Sciatic nerve (tissue), 2 donors: ENCODE results near the gene NMBR. TPM values are rescaled to one million over a fixed set of nuclear protein-coding genes. Genes with fewer than 3 reads are reported as not detected.
"Not testable (repeated sequence)": the region's sequence is repeated elsewhere in the genome, so short reads cannot be mapped to it uniquely, and the experiment has no call there.

ENCODE experiments used
- ATAC-seq: fragments of 200-7000 bp; cut with Tn5 transposase; one replicate; pipeline ENCODE4 v1.9.1; 2020; ENCODE audit warnings: mild to moderate bottlenecking, moderate library complexity
- DNase-seq: peaks from one replicate; pipeline ENCODE4 v3.0.0-alpha.2; 2020; ENCODE audit warnings: low spot score
- intact Hi-C: fragments of 100-400 bp; cut with DNase I; formaldehyde crosslinking; loops from one replicate; pipeline ENCODE4 v1.14.2; 2022
- total RNA-seq: library from RNA; stranded (reverse); fragmentation: NEBNext Ultra II Directional; extraction: Animal tissue kit (Norgen Biotek cat#: 25700); gene quantifications from one replicate; pipeline ENCODE4 v1.2.1, GENCODE V29; 2021
- donor health status: DM: no; HTN: no; CAD: no.
- donor health status: DM: no; HTN: no; CAD: no.

Gene NMBR
- total RNA-seq, 1 donor from 2014 or later = 0.45 TPM

GRCh38 chr6:142156758-142157068, 9.8 kb upstream of the NMBR start:
- ATAC-seq, intact Hi-C loops, DNase-seq: not testable (repeated sequence)

- ATAC-seq (peak; percentile 48), DNase-seq (no peak)
- intact Hi-C loops = no loop called here
Measured at GRCh38 chr6:142155895-142156757, 9.2 kb upstream of the NMBR start.

GRCh38 chr6:142155091-142155490, 8.2 kb upstream of the NMBR start:
- intact Hi-C loops = no loop called here
- no peak for DNase-seq
- ATAC-seq = no peak

GRCh38 chr6:142154336-142154735, 7.4 kb upstream of the NMBR start:
- DNase-seq (no peak), ATAC-seq (no peak)
- intact Hi-C loops = no loop called here

GRCh38 chr6:142153196-142153595, 6.3 kb upstream of the NMBR start:
- ATAC-seq = no peak
- intact Hi-C loops = no loop called here

GRCh38 chr6:142152746-142153145, 5.8 kb upstream of the NMBR start:
- no peak for DNase-seq
- ATAC-seq = no peak
- intact Hi-C loops = no loop called here

More at GRCh38 chr6:142153196-142153595, 6.3 kb upstream of the NMBR start:
- no peak for DNase-seq

- DNase-seq, intact Hi-C loops, ATAC-seq: not testable (repeated sequence)
Measured at GRCh38 chr6:142141531-142141930, 5.4 kb downstream of the NMBR start.

- no peak for ATAC-seq
Measured at GRCh38 chr6:142138876-142139275, 8.0 kb downstream of the NMBR start.

GRCh38 chr6:142132625-142133024, 14.3 kb downstream of the NMBR start, which contains the start of gene GJE1:
TSS of gene GJE1 (plus strand) at chr6:142132925. CDS start at chr6:142133159, 234 bp downstream.
- ATAC-seq = no peak
- intact Hi-C loops = no loop called here

More at GRCh38 chr6:142138876-142139275, 8.0 kb downstream of the NMBR start:
- intact Hi-C loops = no loop called here
- DNase-seq = no peak

GRCh38 chr6:142130814-142131213, 16.1 kb downstream of the NMBR start:
- DNase-seq = no peak
- no peak for ATAC-seq
- intact Hi-C loops = no loop called here

More at GRCh38 chr6:142132625-142133024, 14.3 kb downstream of the NMBR start, which contains the start of gene GJE1:
- no peak for DNase-seq

- intact Hi-C loops = no loop called here
- ATAC-seq = no peak
- no peak for DNase-seq
Measured at GRCh38 chr6:142121342-142121741, 25.6 kb downstream of the NMBR start.

- ATAC-seq (no peak), DNase-seq (no peak)
- intact Hi-C loops = no loop called here
Measured at GRCh38 chr6:142118925-142119324, 28.0 kb downstream of the NMBR start.

- DNase-seq (no peak), ATAC-seq (no peak)
- intact Hi-C loops = no loop called here
Measured at GRCh38 chr6:142118328-142118727, 28.6 kb downstream of the NMBR start.

- no peak for ATAC-seq
- DNase-seq = no peak
- intact Hi-C loops = no loop called here
Measured at GRCh38 chr6:142117366-142117765, 29.6 kb downstream of the NMBR start.

- peak; percentile 88 for DNase-seq
- no peak for ATAC-seq
- intact Hi-C loops = no loop called here
Measured at GRCh38 chr6:142112451-142113061, 34.4 kb downstream of the NMBR start.

GRCh38 chr6:142110820-142111219, 36.1 kb downstream of the NMBR start:
- intact Hi-C loops, ATAC-seq, DNase-seq: not testable (repeated sequence)

GRCh38 chr6:142104820-142105219, 42.1 kb downstream of the NMBR start:
- intact Hi-C loops, ATAC-seq, DNase-seq: not testable (repeated sequence)

GRCh38 chr6:142088858-142089216, 58.1 kb downstream of the NMBR start:
- ATAC-seq (no peak), DNase-seq (no peak)
- intact Hi-C loops = no loop called here

- no peak for ATAC-seq
- intact Hi-C loops = no loop called here
- no peak for DNase-seq
Measured at GRCh38 chr6:142087950-142088857, 58.7 kb downstream of the NMBR start.
